RWPE2 (cell line): Measurements from ENCODE around the gene UPF2.

Experiments
- ATAC-seq: fragments of 200-7000 bp; cut with Tn5 transposase; 3 replicates; pipeline ENCODE4 v1.9.1; 2021; ENCODE audit warnings: low read depth
- DNase-seq: peaks from one replicate; pipeline ENCODE4 v3.0.0-alpha.2; 2020; ENCODE audit warnings: low spot score
- H3K27ac ChIP-seq: fragments of 450-650 bp; 2 replicates; pipeline ENCODE4 v1.5.1; 2017; ENCODE audit warnings: mild to moderate bottlenecking; ENCODE audit not compliant: poor library complexity, severe bottlenecking
- H3K27me3 ChIP-seq: fragments of 250-450 bp; sonication (Bioruptor Pico); 2 replicates; pipeline ENCODE4 v1.5.1; 2021; ENCODE audit warnings: mild to moderate bottlenecking, moderate library complexity; ENCODE audit not compliant: insufficient read depth, poor library complexity, severe bottlenecking
- H3K36me3 ChIP-seq: fragments of 250-450 bp; sonication (Bioruptor Pico); 2 replicates; pipeline ENCODE4 v1.5.1; 2020; ENCODE audit warnings: low read depth, mild to moderate bottlenecking, moderate library complexity
- H3K4me1 ChIP-seq: fragments of 250-450 bp; sonication (Bioruptor Pico); 2 replicates; pipeline ENCODE4 v1.5.1; 2021; ENCODE audit warnings: mild to moderate bottlenecking, moderate library complexity; ENCODE audit not compliant: insufficient read depth, poor library complexity, severe bottlenecking
- H3K4me3 ChIP-seq: fragments of 250-450 bp; sonication (Bioruptor Pico); 2 replicates; pipeline ENCODE4 v1.5.1; 2021; ENCODE audit warnings: mild to moderate bottlenecking, moderate library complexity; ENCODE audit not compliant: severe bottlenecking
- H3K9me3 ChIP-seq: fragments of 250-450 bp; sonication (Bioruptor Pico); 2 replicates; pipeline ENCODE4 v1.5.1; 2021; ENCODE audit warnings: mild to moderate bottlenecking, moderate library complexity; ENCODE audit not compliant: severe bottlenecking
- CTCF ChIP-seq: fragments of 450-650 bp; IDR thresholded peaks from one replicate; pipeline ENCODE4 v1.5.1; 2017; ENCODE audit warnings: mild to moderate bottlenecking, moderate library complexity; ENCODE audit not compliant: poor library complexity, severe bottlenecking

UPF2 gene

GRCh38 chr10:12027539-12027938, 15.1 kb downstream of the UPF2 start:
- no peak for TF ChIP-seq CTCF
- ATAC-seq: no peak
- DNase-seq: no peak
- no peaks in the 10 kb centered on the region for H3K9me3 ChIP-seq
- H3K27ac ChIP-seq: no peak overlapping the region
- peaks cover 60% of the 10 kb centered on the region for H3K36me3 ChIP-seq
- no peaks in the 10 kb centered on the region for H3K4me1 ChIP-seq
- no peak overlapping the region for H3K4me3 ChIP-seq
- no peaks in the 10 kb centered on the region for H3K27me3 ChIP-seq

- Histone ChIP-seq H3K9me3 (no peaks in the 10 kb centered on the region), H3K4me1 (no peaks in the 10 kb centered on the region), H3K27ac (no peak overlapping the region), H3K27me3 (no peaks in the 10 kb centered on the region), H3K4me3 (no peak overlapping the region), H3K36me3 (peaks cover 54% of the 10 kb centered on the region)
- DNase-seq: no peak
- no peak for ATAC-seq
- TF ChIP-seq CTCF: no peak
Observed at GRCh38 chr10:12025591-12025990, 17.0 kb downstream of the UPF2 start.

GRCh38 chr10:12022580-12023257, 19.9 kb downstream of the UPF2 start:
- Histone ChIP-seq H3K27me3 (no peaks in the 10 kb centered on the region), H3K27ac (no peak overlapping the region), H3K4me1 (peaks cover 16% of the 10 kb centered on the region), H3K9me3 (no peaks in the 10 kb centered on the region), H3K36me3 (peaks cover 33% of the 10 kb centered on the region), H3K4me3 (no peak overlapping the region)
- DNase-seq (no peak), ATAC-seq (no peak)
- no peak for TF ChIP-seq CTCF

- TF ChIP-seq CTCF: no peak
- Histone ChIP-seq H3K4me1 (peaks cover 16% of the 10 kb centered on the region), H3K4me3 (no peak overlapping the region), H3K27ac (peak overlapping the region; percentile 43), H3K9me3 (no peaks in the 10 kb centered on the region), H3K27me3 (no peaks in the 10 kb centered on the region), H3K36me3 (peaks cover 28% of the 10 kb centered on the region)
- DNase-seq: no peak
- ATAC-seq: no peak
Observed at GRCh38 chr10:12020574-12020973, 22.0 kb downstream of the UPF2 start.

GRCh38 chr10:12019283-12019971, 23.2 kb downstream of the UPF2 start:
- peak; percentile 40; the same call in 1 of the 3 replicates for ATAC-seq

More at GRCh38 chr10:12019283-12019971, 23.2 kb downstream of the UPF2 start:
- no peak for DNase-seq
- Histone ChIP-seq H3K36me3 (peaks cover 33% of the 10 kb centered on the region), H3K4me3 (no peak overlapping the region), H3K27ac (peak overlapping the region; percentile 43), H3K4me1 (peaks cover 22% of the 10 kb centered on the region), H3K9me3 (no peaks in the 10 kb centered on the region), H3K27me3 (no peaks in the 10 kb centered on the region)
- no peak for TF ChIP-seq CTCF
